ENCODE data around the gene ENPEP.

Gene ENPEP

GRCh38 chr4:110586131-110586850 is 110.3 kb downstream of the ENPEP start:
- peak; percentile 75 for TF ChIP-seq CTCF (conservative IDR thresholded peaks at IDR 0.05; ENCODE audit: low read length)
- peak; percentile 81 for DNase-seq (ENCODE audit: low read depth)
- peak overlapping the region; percentile 49 for H3K4me3 ChIP-seq (ENCODE audit: low read length)

- DNase-seq (ENCODE audit: low read depth): no peak
- no peak overlapping the region for H3K4me3 ChIP-seq (ENCODE audit: low read length)
- no peak for TF ChIP-seq CTCF (conservative IDR thresholded peaks at IDR 0.05; ENCODE audit: low read length)
Observed at GRCh38 chr4:110587666-110588285, 111.8 kb downstream of the ENPEP start.

DNA sequence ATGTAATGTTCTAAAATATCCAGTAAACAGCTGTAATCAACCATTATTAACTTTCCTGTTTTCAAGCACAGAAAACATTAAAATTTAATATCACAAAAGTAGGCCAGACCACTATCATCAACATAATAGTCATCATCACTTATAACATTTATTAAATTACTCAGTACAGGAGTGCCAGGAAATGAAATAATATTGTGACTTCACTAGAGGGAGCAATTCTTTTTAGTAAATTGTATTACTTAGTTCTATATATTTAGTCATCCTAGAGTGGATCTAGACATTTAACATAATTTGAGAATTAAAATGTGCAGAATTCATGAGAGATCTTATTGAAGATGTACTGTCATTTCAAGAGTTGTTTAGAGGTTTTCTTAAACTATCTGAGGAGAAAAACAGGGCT is 113.3 kb downstream of the ENPEP start:
- peak; percentile 45 for TF ChIP-seq CTCF (conservative IDR thresholded peaks at IDR 0.05; ENCODE audit: low read length)
- H3K4me3 ChIP-seq (ENCODE audit: low read length): no peak overlapping the region
- peak; percentile 14 for DNase-seq (ENCODE audit: low read depth)

DNA sequence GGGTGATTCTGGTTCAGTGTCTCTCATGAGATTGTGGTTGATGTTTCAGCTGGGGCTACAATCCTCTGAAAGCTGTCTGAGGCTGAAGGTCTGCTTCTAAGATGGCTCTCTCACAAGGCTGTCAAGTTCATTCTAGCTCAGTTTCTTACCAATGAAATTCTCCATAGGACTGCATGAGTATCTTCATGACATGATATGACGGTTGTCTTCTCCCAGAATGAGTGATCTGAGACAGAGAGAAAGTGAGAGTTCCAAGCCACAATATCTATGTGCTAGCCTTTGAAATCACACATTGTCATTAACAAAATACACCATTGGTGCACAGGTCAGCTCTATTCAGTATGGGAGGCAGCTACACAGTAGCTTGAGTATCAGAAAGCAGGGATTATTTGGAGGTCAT is 119.6 kb downstream of the ENPEP start:
- no peak overlapping the region for H3K4me3 ChIP-seq (ENCODE audit: low read length)
- no peak for DNase-seq (ENCODE audit: low read depth)
- no peak for TF ChIP-seq CTCF (conservative IDR thresholded peaks at IDR 0.05; ENCODE audit: low read length)

- DNase-seq (ENCODE audit: low read depth): no peak
Observed at GRCh38 chr4:110596431-110596830, 120.5 kb downstream of the ENPEP start.

DNA sequence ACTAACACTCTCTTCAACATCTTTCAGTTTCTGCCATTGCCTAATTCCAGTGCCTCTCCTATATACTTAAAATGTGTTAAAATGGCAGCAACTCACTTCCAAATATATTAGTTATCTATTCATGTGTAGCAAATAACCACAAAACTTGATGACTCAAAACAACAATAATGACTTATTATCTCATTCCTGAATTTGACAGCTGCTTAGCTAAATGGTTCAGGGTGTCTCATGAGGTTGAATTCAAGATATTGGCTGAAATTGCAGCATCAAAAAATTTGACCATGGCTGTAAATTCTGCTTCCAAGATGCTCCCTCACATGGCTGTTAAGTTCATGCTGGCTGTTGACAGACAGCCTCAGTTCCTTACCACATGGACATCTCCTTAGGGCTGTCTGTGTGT is 121.6 kb downstream of the ENPEP start:
- no peak for TF ChIP-seq CTCF (conservative IDR thresholded peaks at IDR 0.05; ENCODE audit: low read length)
- no peak for DNase-seq (ENCODE audit: low read depth)
- H3K4me3 ChIP-seq (ENCODE audit: low read length): no peak overlapping the region

More at GRCh38 chr4:110596431-110596830, 120.5 kb downstream of the ENPEP start:
- TF ChIP-seq CTCF (conservative IDR thresholded peaks at IDR 0.05; ENCODE audit: low read length): no peak
- no peak overlapping the region for H3K4me3 ChIP-seq (ENCODE audit: low read length)

DNA sequence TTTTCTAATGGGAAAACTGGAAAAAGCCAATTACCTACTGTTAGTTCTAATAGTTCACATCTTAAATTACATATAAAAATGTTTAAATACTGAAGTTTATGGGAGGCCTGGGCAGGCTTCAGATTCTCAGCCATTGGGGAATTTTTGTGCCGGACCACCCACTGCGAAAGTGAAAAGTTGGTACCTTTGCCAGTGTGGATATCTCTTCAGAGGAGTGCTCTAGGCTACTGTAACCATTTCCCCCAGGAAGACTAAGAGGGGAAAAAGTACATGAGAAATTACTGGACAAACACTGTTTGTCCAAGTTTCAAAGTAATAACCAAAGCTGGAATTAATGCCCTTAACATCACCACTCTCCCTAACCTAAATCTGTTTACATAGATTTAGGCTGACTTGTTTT is 126.1 kb downstream of the ENPEP start:
- no peak for TF ChIP-seq CTCF (conservative IDR thresholded peaks at IDR 0.05; ENCODE audit: low read length)
- H3K4me3 ChIP-seq (ENCODE audit: low read length): no peak overlapping the region
- no peak for DNase-seq (ENCODE audit: low read depth)

Measured in AG10803 (cell line).